ENCODE results near the gene LMAN2.

The LMAN2 gene

GRCh38 chr5:177358370-177358819 lies 6.9 kb upstream of the LMAN2 start:
- H3K4me3 ChIP-seq (ENCODE audit: low read depth in 1 of 5, low read length in 5 of 5) = peak overlapping the region; percentile 37 to 63 (median 44)
- no peak overlapping the region for H3K27ac ChIP-seq (ENCODE audit: low read depth, low read length)
- H3K4me1 ChIP-seq (ENCODE audit: control insufficient read depth in 5 of 5, insufficient read depth in 5 of 5, low read length in 5 of 5) = peaks cover 0 to 56% (median 29%) of the 10 kb centered on the region in 5 donors
- peaks cover 0 to 3% (median 0%) of the 10 kb centered on the region in 5 donors for H3K9me3 ChIP-seq (ENCODE audit: control insufficient read depth in 5 of 5, low read length in 5 of 5)
- H3K36me3 ChIP-seq (ENCODE audit: control insufficient read depth in 5 of 5, insufficient read depth in 5 of 5, low read length in 5 of 5) = no peaks in the 10 kb centered on the region
- peaks cover 0 to 12% (median 9%) of the 10 kb centered on the region in 5 donors for H3K27me3 ChIP-seq (ENCODE audit: control insufficient read depth in 5 of 5, insufficient read depth in 4 of 5, low read length in 5 of 5)
- peak overlapping the region in 3 of 5 donors; percentile 4 to 50 (median 26) for H3K9ac ChIP-seq (ENCODE audit: low read length in 5 of 5)

GRCh38 chr5:177357459-177358351 lies 6.2 kb upstream of the LMAN2 start, which contains the start of gene RGS14:
Gene RGS14 (plus strand): TSS chr5:177357924. CDS start chr5:177358025, 101 bp downstream.
- peaks cover 0 to 3% (median 0%) of the 10 kb centered on the region in 5 donors for H3K9me3 ChIP-seq (ENCODE audit: control insufficient read depth in 5 of 5, low read length in 5 of 5)
- H3K4me1 ChIP-seq (ENCODE audit: control insufficient read depth in 5 of 5, insufficient read depth in 5 of 5, low read length in 5 of 5) = peaks cover 0 to 50% (median 23%) of the 10 kb centered on the region in 5 donors
- H3K27ac ChIP-seq (ENCODE audit: low read depth, low read length) = no peak within 1 kb of the TSS
- peaks cover 0 to 12% (median 9%) of the 10 kb centered on the region in 5 donors for H3K27me3 ChIP-seq (ENCODE audit: control insufficient read depth in 5 of 5, insufficient read depth in 4 of 5, low read length in 5 of 5)
- no peaks in the 10 kb centered on the region for H3K36me3 ChIP-seq (ENCODE audit: control insufficient read depth in 5 of 5, insufficient read depth in 5 of 5, low read length in 5 of 5)
- H3K9ac ChIP-seq (ENCODE audit: low read length in 5 of 5) = peak within 1 kb of the TSS in 3 of 5 donors; percentile 4 to 50 (median 26)
- peak within 1 kb of the TSS; percentile 37 to 63 (median 44) for H3K4me3 ChIP-seq (ENCODE audit: low read depth in 1 of 5, low read length in 5 of 5)

GRCh38 chr5:177357146-177357458 lies 5.6 kb upstream of the LMAN2 start:
- Histone ChIP-seq H3K9me3 (ENCODE audit: control insufficient read depth in 5 of 5, low read length in 5 of 5) (peaks cover 0 to 3% (median 0%) of the 10 kb centered on the region in 5 donors), H3K27me3 (ENCODE audit: control insufficient read depth in 5 of 5, insufficient read depth in 4 of 5, low read length in 5 of 5) (peaks cover 0 to 12% (median 9%) of the 10 kb centered on the region in 5 donors), H3K9ac (ENCODE audit: low read length in 5 of 5) (no peak overlapping the region), H3K27ac (ENCODE audit: low read depth, low read length) (no peak overlapping the region), H3K4me3 (ENCODE audit: low read depth in 1 of 5, low read length in 5 of 5) (peak overlapping the region in 2 of 5 donors; percentile 19 to 63), H3K36me3 (ENCODE audit: control insufficient read depth in 5 of 5, insufficient read depth in 5 of 5, low read length in 5 of 5) (no peaks in the 10 kb centered on the region), H3K4me1 (ENCODE audit: control insufficient read depth in 5 of 5, insufficient read depth in 5 of 5, low read length in 5 of 5) (peaks cover 0 to 47% (median 21%) of the 10 kb centered on the region in 5 donors)

- H3K4me3 ChIP-seq (ENCODE audit: low read depth in 1 of 5, low read length in 5 of 5) = no peak overlapping the region
- peaks cover 0 to 46% (median 23%) of the 10 kb centered on the region in 5 donors for H3K4me1 ChIP-seq (ENCODE audit: control insufficient read depth in 5 of 5, insufficient read depth in 5 of 5, low read length in 5 of 5)
- H3K27me3 ChIP-seq (ENCODE audit: control insufficient read depth in 5 of 5, insufficient read depth in 4 of 5, low read length in 5 of 5) = peaks cover 0 to 12% (median 9%) of the 10 kb centered on the region in 5 donors
- H3K9ac ChIP-seq (ENCODE audit: low read length in 5 of 5) = no peak overlapping the region
- no peak overlapping the region for H3K27ac ChIP-seq (ENCODE audit: low read depth, low read length)
- no peaks in the 10 kb centered on the region for H3K36me3 ChIP-seq (ENCODE audit: control insufficient read depth in 5 of 5, insufficient read depth in 5 of 5, low read length in 5 of 5)
- H3K9me3 ChIP-seq (ENCODE audit: control insufficient read depth in 5 of 5, low read length in 5 of 5) = peaks cover 0 to 3% (median 0%) of the 10 kb centered on the region in 5 donors
Observed at GRCh38 chr5:177356746-177357145, 5.3 kb upstream of the LMAN2 start.

GRCh38 chr5:177355868-177356168 lies 4.3 kb upstream of the LMAN2 start:
- Histone ChIP-seq H3K9ac (ENCODE audit: low read length in 5 of 5) (no peak overlapping the region), H3K36me3 (ENCODE audit: control insufficient read depth in 5 of 5, insufficient read depth in 5 of 5, low read length in 5 of 5) (no peaks in the 10 kb centered on the region), H3K27ac (ENCODE audit: low read depth, low read length) (no peak overlapping the region), H3K27me3 (ENCODE audit: control insufficient read depth in 5 of 5, insufficient read depth in 4 of 5, low read length in 5 of 5) (peaks cover 0 to 12% (median 9%) of the 10 kb centered on the region in 5 donors), H3K9me3 (ENCODE audit: control insufficient read depth in 5 of 5, low read length in 5 of 5) (peaks cover 0 to 3% (median 0%) of the 10 kb centered on the region in 5 donors), H3K4me1 (ENCODE audit: control insufficient read depth in 5 of 5, insufficient read depth in 5 of 5, low read length in 5 of 5) (peaks cover 2 to 43% (median 28%) of the 10 kb centered on the region in 5 donors), H3K4me3 (ENCODE audit: low read depth in 1 of 5, low read length in 5 of 5) (no peak overlapping the region)

- Histone ChIP-seq H3K9me3 (ENCODE audit: control insufficient read depth in 5 of 5, low read length in 5 of 5) (peaks cover 0 to 3% (median 0%) of the 10 kb centered on the region in 5 donors), H3K27me3 (ENCODE audit: control insufficient read depth in 5 of 5, insufficient read depth in 4 of 5, low read length in 5 of 5) (peaks cover 0 to 12% (median 9%) of the 10 kb centered on the region in 5 donors), H3K4me1 (ENCODE audit: control insufficient read depth in 5 of 5, insufficient read depth in 5 of 5, low read length in 5 of 5) (peaks cover 5 to 48% (median 33%) of the 10 kb centered on the region in 5 donors), H3K36me3 (ENCODE audit: control insufficient read depth in 5 of 5, insufficient read depth in 5 of 5, low read length in 5 of 5) (no peaks in the 10 kb centered on the region), H3K4me3 (ENCODE audit: low read depth in 1 of 5, low read length in 5 of 5) (no peak overlapping the region), H3K27ac (ENCODE audit: low read depth, low read length) (no peak overlapping the region), H3K9ac (ENCODE audit: low read length in 5 of 5) (no peak overlapping the region)
Observed at GRCh38 chr5:177355162-177355867, 3.8 kb upstream of the LMAN2 start.

- Histone ChIP-seq H3K27ac (ENCODE audit: low read depth, low read length) (no peak overlapping the region), H3K27me3 (ENCODE audit: control insufficient read depth in 5 of 5, insufficient read depth in 4 of 5, low read length in 5 of 5) (peaks cover 0 to 11% (median 9%) of the 10 kb centered on the region in 5 donors), H3K4me3 (ENCODE audit: low read depth in 1 of 5, low read length in 5 of 5) (no peak overlapping the region), H3K9ac (ENCODE audit: low read length in 5 of 5) (no peak overlapping the region), H3K9me3 (ENCODE audit: control insufficient read depth in 5 of 5, low read length in 5 of 5) (peaks cover 0 to 3% (median 0%) of the 10 kb centered on the region in 5 donors), H3K4me1 (ENCODE audit: control insufficient read depth in 5 of 5, insufficient read depth in 5 of 5, low read length in 5 of 5) (peaks cover 5 to 54% (median 38%) of the 10 kb centered on the region in 5 donors), H3K36me3 (ENCODE audit: control insufficient read depth in 5 of 5, insufficient read depth in 5 of 5, low read length in 5 of 5) (peaks cover 0 to 5% (median 0%) of the 10 kb centered on the region in 5 donors)
Observed at GRCh38 chr5:177354711-177355110, 3.2 kb upstream of the LMAN2 start.

- peaks cover 0 to 7% (median under 1%) of the 10 kb centered on the region in 5 donors for H3K36me3 ChIP-seq (ENCODE audit: control insufficient read depth in 5 of 5, insufficient read depth in 5 of 5, low read length in 5 of 5)
- H3K27ac ChIP-seq (ENCODE audit: low read depth, low read length) = no peak overlapping the region
- H3K4me1 ChIP-seq (ENCODE audit: control insufficient read depth in 5 of 5, insufficient read depth in 5 of 5, low read length in 5 of 5) = peaks cover 7 to 58% (median 41%) of the 10 kb centered on the region in 5 donors
- peaks cover 0 to 11% (median 6%) of the 10 kb centered on the region in 5 donors for H3K27me3 ChIP-seq (ENCODE audit: control insufficient read depth in 5 of 5, insufficient read depth in 4 of 5, low read length in 5 of 5)
- no peak overlapping the region for H3K9ac ChIP-seq (ENCODE audit: low read length in 5 of 5)
- peaks cover 0 to 3% (median 0%) of the 10 kb centered on the region in 5 donors for H3K9me3 ChIP-seq (ENCODE audit: control insufficient read depth in 5 of 5, low read length in 5 of 5)
- no peak overlapping the region for H3K4me3 ChIP-seq (ENCODE audit: low read depth in 1 of 5, low read length in 5 of 5)
Observed at GRCh38 chr5:177354256-177354655, 2.8 kb upstream of the LMAN2 start.

GRCh38 chr5:177353093-177353492 lies 1.6 kb upstream of the LMAN2 start:
- no peak overlapping the region for H3K9ac ChIP-seq (ENCODE audit: low read length in 5 of 5)
- H3K36me3 ChIP-seq (ENCODE audit: control insufficient read depth in 5 of 5, insufficient read depth in 5 of 5, low read length in 5 of 5) = peaks cover 0 to 10% (median 2%) of the 10 kb centered on the region in 5 donors
- H3K27me3 ChIP-seq (ENCODE audit: control insufficient read depth in 5 of 5, insufficient read depth in 4 of 5, low read length in 5 of 5) = peaks cover 0 to 6% (median under 1%) of the 10 kb centered on the region in 5 donors
- H3K4me1 ChIP-seq (ENCODE audit: control insufficient read depth in 5 of 5, insufficient read depth in 5 of 5, low read length in 5 of 5) = peaks cover 10 to 52% (median 40%) of the 10 kb centered on the region in 5 donors
- H3K4me3 ChIP-seq (ENCODE audit: low read depth in 1 of 5, low read length in 5 of 5) = no peak overlapping the region
- H3K9me3 ChIP-seq (ENCODE audit: control insufficient read depth in 5 of 5, low read length in 5 of 5) = peaks cover 0 to 3% (median 0%) of the 10 kb centered on the region in 5 donors
- H3K27ac ChIP-seq (ENCODE audit: low read depth, low read length) = no peak overlapping the region

Data from subcutaneous abdominal adipose tissue (tissue), 5 donors.